A549 (cell line): ENCODE data around the gene EWSR1.

Experiments
- CHD2 ChIP-seq: fragments of 150-350 bp; IDR thresholded peaks from 2 replicates; pipeline ENCODE4 v1.6.1; 2014; ENCODE audit warnings: low read length; ENCODE audit not compliant: partially characterized antibody
- MAZ ChIP-seq: fragments of 150-350 bp; IDR thresholded peaks from 2 replicates; pipeline ENCODE4 v1.6.1; 2014; ENCODE audit warnings: antibody characterized with exemption, low read depth, low read length, borderline replicate concordance
- MYC ChIP-seq: IDR thresholded peaks from 2 replicates; pipeline ENCODE4 v1.6.1; 2012; ENCODE audit warnings: mild to moderate bottlenecking, inconsistent platforms, low read length, improper control_type of control experiment, borderline replicate concordance
- NR3C1 ChIP-seq: fragments of >200 bp; sonication (Bioruptor Twin); formaldehyde crosslinking; IDR thresholded peaks from 3 replicates; pipeline ENCODE4 v1.6.1; 2017
- POLR2A ChIP-seq: IDR thresholded peaks from 2 replicates; pipeline ENCODE4 v1.6.1; 2012; ENCODE audit warnings: mild to moderate bottlenecking, low read length
- RAD21 ChIP-seq, 2 experiments: fragments of >200 bp in 1 of 2; sonication (Bioruptor Twin) in 1 of 2; formaldehyde crosslinking in 1 of 2; IDR thresholded peaks in 1 of 2; conservative IDR thresholded peaks in 1 of 2; 2 replicates in 1 of 2; 3 replicates in 1 of 2; pipeline ENCODE4 v1.6.1; 2012 to 2018; ENCODE audit warnings: inconsistent platforms in 1 of 2
- RCOR1 ChIP-seq: fragments of 150-350 bp; IDR thresholded peaks from 2 replicates; pipeline ENCODE4 v1.6.1; 2014; ENCODE audit warnings: antibody characterized with exemption, low read length, low read depth
- SREBF2 ChIP-seq: fragments of 450-650 bp; IDR thresholded peaks from 2 replicates; pipeline ENCODE4 v1.6.1; 2014; ENCODE audit warnings: mild to moderate bottlenecking, moderate library complexity
- ZC3H11A ChIP-seq: fragments of 450-650 bp; IDR thresholded peaks from 2 replicates; pipeline ENCODE4 v1.6.1; 2014; ENCODE audit warnings: antibody characterized with exemption, mild to moderate bottlenecking
- ZNF302 ChIP-seq: fragments of 250-450 bp; sonication (Bioruptor Pico); IDR thresholded peaks from 2 replicates; pipeline ENCODE4 v1.9.0; 2021; ENCODE audit warnings: inconsistent platforms, mild to moderate bottlenecking, moderate library complexity
- TF ChIP-seq, protein P1 (sequence below): fragments of >200 bp; sonication (Bioruptor Twin); formaldehyde crosslinking; IDR thresholded peaks from 3 replicates; pipeline ENCODE4 v1.5.1; 2016

DNA sequence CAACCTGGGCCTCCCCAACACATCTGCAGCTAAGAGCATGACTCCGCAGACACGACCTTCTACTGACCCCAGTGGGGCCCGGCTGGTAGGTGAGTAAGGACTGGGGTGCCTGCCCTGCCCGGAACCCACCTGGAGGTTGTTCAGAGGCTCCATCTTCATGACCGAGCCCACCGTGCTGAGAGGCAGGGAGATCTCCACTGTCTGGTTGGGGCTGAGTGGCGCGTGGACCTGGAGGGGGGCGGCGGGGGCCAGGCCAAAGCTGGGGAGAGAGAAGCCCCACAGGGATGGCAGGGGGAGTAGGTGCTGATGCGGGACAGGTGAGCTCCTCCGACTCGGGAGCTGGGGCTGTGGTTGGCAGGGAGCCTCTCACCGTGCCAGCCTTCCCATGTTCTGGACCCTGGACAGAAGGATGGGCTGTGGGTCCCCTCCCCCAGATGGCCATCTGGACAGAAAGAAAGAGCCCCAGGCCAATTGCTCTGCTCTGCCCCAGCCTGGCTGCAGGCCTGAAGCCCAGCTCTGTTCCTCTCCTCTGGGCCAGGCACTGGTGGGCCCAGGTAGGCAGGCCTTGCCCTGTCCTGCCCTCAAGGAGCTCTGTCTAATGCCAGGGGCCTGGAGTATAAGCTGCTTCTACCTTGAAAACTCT lies 63.7 kb downstream of the EWSR1 start:
- TF ChIP-seq RAD21 (conservative IDR thresholded peaks at IDR 0.05 in 1 of 2, IDR thresholded peaks at IDR 0.05 in 1 of 2) (no peak), POLR2A (no peak), CHD2 (no peak), ZC3H11A (no peak), NR3C1 (no peak), ZNF302 (CRISPR knock-in tag) (no peak), SREBF2 (no peak), MYC (no peak), RCOR1 (no peak), MAZ (no peak)
- TF ChIP-seq, protein P1, sequence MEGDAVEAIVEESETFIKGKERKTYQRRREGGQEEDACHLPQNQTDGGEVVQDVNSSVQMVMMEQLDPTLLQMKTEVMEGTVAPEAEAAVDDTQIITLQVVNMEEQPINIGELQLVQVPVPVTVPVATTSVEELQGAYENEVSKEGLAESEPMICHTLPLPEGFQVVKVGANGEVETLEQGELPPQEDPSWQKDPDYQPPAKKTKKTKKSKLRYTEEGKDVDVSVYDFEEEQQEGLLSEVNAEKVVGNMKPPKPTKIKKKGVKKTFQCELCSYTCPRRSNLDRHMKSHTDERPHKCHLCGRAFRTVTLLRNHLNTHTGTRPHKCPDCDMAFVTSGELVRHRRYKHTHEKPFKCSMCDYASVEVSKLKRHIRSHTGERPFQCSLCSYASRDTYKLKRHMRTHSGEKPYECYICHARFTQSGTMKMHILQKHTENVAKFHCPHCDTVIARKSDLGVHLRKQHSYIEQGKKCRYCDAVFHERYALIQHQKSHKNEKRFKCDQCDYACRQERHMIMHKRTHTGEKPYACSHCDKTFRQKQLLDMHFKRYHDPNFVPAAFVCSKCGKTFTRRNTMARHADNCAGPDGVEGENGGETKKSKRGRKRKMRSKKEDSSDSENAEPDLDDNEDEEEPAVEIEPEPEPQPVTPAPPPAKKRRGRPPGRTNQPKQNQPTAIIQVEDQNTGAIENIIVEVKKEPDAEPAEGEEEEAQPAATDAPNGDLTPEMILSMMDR: no peak
